Calu3 (cell line): ENCODE results near the gene ZNF563. TPM values are rescaled to one million over a fixed set of nuclear protein-coding genes. Genes with fewer than 3 reads are reported as not detected.

Source experiments
- BruUV-seq: library from RNA; stranded (reverse); fragments of 400-500 nt; replicated peaks from 2 replicates; lab custom pipeline; 2021; lab: Mats Ljungman, UMichigan
- CTCF ChIA-PET: fragments of 300-600 bp; sonication (Branson Sonifier 250); formaldehyde crosslinking; loops from one replicate; lab custom pipeline; 2022; ENCODE audit warnings: antibody characterized with exemption; lab: Charles Lee
- DNase-seq: peaks from one replicate; pipeline ENCODE4 v3.0.0; 2022
- H3K27ac Mint-ChIP-seq: one replicate; pipeline ENCODE4 v1.8.0; 2022; ENCODE audit warnings: mixed read lengths; ENCODE audit not compliant: unreplicated experiment
- H3K27me3 Mint-ChIP-seq: one replicate; pipeline ENCODE4 v1.8.0; 2022; ENCODE audit warnings: mixed read lengths; ENCODE audit not compliant: unreplicated experiment
- H3K36me3 Mint-ChIP-seq: one replicate; pipeline ENCODE4 v1.8.0; 2022; ENCODE audit warnings: mild to moderate bottlenecking, moderate library complexity, mixed read lengths; ENCODE audit not compliant: insufficient read depth, unreplicated experiment
- H3K4me1 Mint-ChIP-seq: one replicate; pipeline ENCODE4 v1.8.0; 2022; ENCODE audit warnings: mild to moderate bottlenecking, low read depth, mixed read lengths; ENCODE audit not compliant: unreplicated experiment
- H3K4me3 Mint-ChIP-seq: one replicate; pipeline ENCODE4 v1.8.0; 2022; ENCODE audit warnings: mild to moderate bottlenecking, low read depth, moderate library complexity, mixed read lengths; ENCODE audit not compliant: unreplicated experiment
- H3K9me3 Mint-ChIP-seq: one replicate; pipeline ENCODE4 v1.8.0; 2022; ENCODE audit warnings: low read depth, mixed read lengths; ENCODE audit not compliant: unreplicated experiment
- CTCF ChIP-seq: fragments of 200-600 bp; IDR thresholded peaks from one replicate; pipeline ENCODE4 v1.8.0; 2022; ENCODE audit warnings: antibody characterized with exemption; ENCODE audit not compliant: unreplicated experiment
- intact Hi-C: fragments of 100-400 bp; cut with micrococcal nuclease; formaldehyde crosslinking; loops from one replicate; pipeline ENCODE4 v1.10.0; 2022; ENCODE audit not compliant: unreplicated experiment
- total RNA-seq: library from RNA; stranded (reverse); gene quantifications from 2 replicates; pipeline ENCODE4 v1.2.3, GENCODE V29; 2022

The ZNF563 gene
- total RNA-seq, 1 experiment from 2014 or later: 1.3 TPM

- H3K36me3 Mint-ChIP-seq: peaks cover 5% of the 10 kb centered on the region
Measured at GRCh38 chr19:12270854-12271253, 62.6 kb downstream of the ZNF563 start.

More at GRCh38 chr19:12270854-12271253, 62.6 kb downstream of the ZNF563 start:
- CTCF ChIA-PET: no interaction called here
- Mint-ChIP-seq H3K27ac (no peak overlapping the region), H3K27me3 (no peaks in the 10 kb centered on the region), H3K9me3 (peaks cover 10% of the 10 kb centered on the region), H3K4me1 (no peaks in the 10 kb centered on the region), H3K4me3 (no peak overlapping the region)
- intact Hi-C loops: no loop called here
- no TSS peak for BruUV-seq
- DNase-seq: no peak
- TF ChIP-seq CTCF: no peak

Other genes with a start within 250 kb of the ZNF563 start
- gene ZNF20, start 193.3 kb downstream of the ZNF563 start, total RNA-seq: 2.0 and 4.5 TPM in 2 replicates
- gene ZNF625, start 176.9 kb downstream of the ZNF563 start, total RNA-seq: not detected in 2 replicates
- 4.3 and 4.9 TPM in 2 replicates for gene ZNF136, start 170.5 kb downstream of the ZNF563 start, total RNA-seq
- 5.7 and 6.8 TPM in 2 replicates for gene ZNF44, start 38.8 kb downstream of the ZNF563 start, total RNA-seq
- gene ZNF442, start 32.0 kb upstream of the ZNF563 start, total RNA-seq: 1.3 and 1.4 TPM in 2 replicates
- gene ZNF799, start 67.6 kb upstream of the ZNF563 start, total RNA-seq: 5.1 and 7.4 TPM in 2 replicates
- gene ZNF443, start 107.4 kb upstream of the ZNF563 start, total RNA-seq: 7.5 and 8.6 TPM in 2 replicates
- gene ZNF709, start 151.2 kb upstream of the ZNF563 start, total RNA-seq: 1.6 and 1.7 TPM in 2 replicates
- 6.6 and 8.7 TPM in 2 replicates for gene ZNF564, start 217.8 kb upstream of the ZNF563 start, total RNA-seq